Measurements from ENCODE around the gene NPTX2. TPM values are rescaled to one million over a fixed set of nuclear protein-coding genes. Genes with fewer than 3 reads are reported as not detected.

NPTX2 gene
- total and polyA plus RNA-seq, 2 of the 8 experiments (the other 6 are each of a cell fraction or from before 2014, with no cell fraction given), result 18.4 to 19.2 TPM

GRCh38 chr7:98599886-98600285, 17.2 kb upstream of the NPTX2 start:
- no peak overlapping the region for H2AFZ ChIP-seq (ENCODE audit: low read length)
- ChIA-PET CTCF (ENCODE audit: partially characterized antibody) (no interaction called here), POLR2A (ENCODE audit: partially characterized antibody) (interaction anchor here (1.2 kb wide), 1 partner anchor 17 kb away, joined by 4 read pairs; the partner anchor contains the start of gene NPTX2)
- no peak overlapping the region for H4K5ac ChIP-seq (ENCODE audit: insufficient read length, low read depth, low read length)
- H3K4me1 ChIP-seq (replicated peaks in 1 of 4; ENCODE audit: control insufficient read depth in 3 of 4, insufficient read depth in 4 of 4, low read length in 3 of 4), result no peaks in the 10 kb centered on the region
- no peaks in the 10 kb centered on the region for H3K36me3 ChIP-seq (ENCODE audit: control insufficient read depth in 2 of 4, insufficient read depth in 4 of 4, low read length in 3 of 4)
- no peak overlapping the region for H2BK12ac ChIP-seq (ENCODE audit: low read depth, low read length)
- no peaks in the 10 kb centered on the region for H3K9me3 ChIP-seq (ENCODE audit: insufficient read depth in 2 of 2, low read depth in 1 of 2, low read length in 1 of 2)
- H3K79me1 ChIP-seq (ENCODE audit: low read depth, low read length), result no peaks in the 10 kb centered on the region
- H3K23me2 ChIP-seq (ENCODE audit: low read depth, low read length), result no peaks in the 10 kb centered on the region; the same call in 1 of the 2 replicates
- no peaks in the 10 kb centered on the region for H3K27me3 ChIP-seq (replicated peaks in 1 of 4; ENCODE audit: control insufficient read depth in 3 of 4, extremely low read depth in 1 of 4, insufficient read depth in 3 of 4, low read length in 3 of 4)
- 93% methylated on average over 6 of the region's 6 CpGs; no CpG with 5 or more reads in 1 of the 2 experiments for WGBS, 2 experiments (ENCODE audit: extremely low coverage in 1 of 2, insufficient coverage in 1 of 2, insufficient read length in 1 of 2, insufficient replicate concordance in 2 of 2, low coverage in 1 of 2, low lambda C conversion rate in 2 of 2, missing lambda C conversion rate in 1 of 2)
- no peak overlapping the region for H3K14ac ChIP-seq (ENCODE audit: insufficient read length)
- H3K23ac ChIP-seq (ENCODE audit: insufficient read length), result no peak overlapping the region
- H3K27ac ChIP-seq (ENCODE audit: low read depth, low read length), result no peak overlapping the region
- no peak overlapping the region for H3K4me2 ChIP-seq (ENCODE audit: insufficient read depth in 1 of 2, low read depth in 2 of 2, low read length in 2 of 2)
- FAIRE-seq (no peak), DNase-seq (ENCODE audit: low read depth in 1 of 2, low spot score in 2 of 2) (no peak)
- H3K18ac ChIP-seq (ENCODE audit: extremely low read depth, low read length), result no peak overlapping the region
- H2BK20ac ChIP-seq (ENCODE audit: low read length), result no peak overlapping the region
- H4K8ac ChIP-seq (ENCODE audit: extremely low read depth, insufficient read depth, low read length), result no peak overlapping the region
- no peak overlapping the region for H3K9ac ChIP-seq (replicated peaks in 1 of 4; ENCODE audit: extremely low read depth in 1 of 4, low read depth in 3 of 4, low read length in 3 of 4)
- H3K4ac ChIP-seq (replicated peaks; ENCODE audit: insufficient read length, low read depth, low read length), result no peak overlapping the region
- no peak overlapping the region for H2BK15ac ChIP-seq (ENCODE audit: low read length)
- no peak overlapping the region for H2BK5ac ChIP-seq (ENCODE audit: low read depth, low read length)
- no peak overlapping the region for H3K4me3 ChIP-seq (ENCODE audit: extremely low read depth in 1 of 4, insufficient read depth in 2 of 4, low read depth in 3 of 4, low read length in 4 of 4)
- no peak overlapping the region for H2AK5ac ChIP-seq (ENCODE audit: low read depth, low read length)
- no peaks in the 10 kb centered on the region for H3K79me2 ChIP-seq (ENCODE audit: control insufficient read depth in 1 of 2, insufficient read depth in 2 of 2, low read length in 2 of 2)
- H2BK120ac ChIP-seq (replicated peaks; ENCODE audit: low read depth, low read length), result no peak overlapping the region
- H4K20me1 ChIP-seq (replicated peaks in 1 of 2; ENCODE audit: control insufficient read depth in 1 of 2, insufficient read depth in 2 of 2, low read length in 2 of 2), result no peaks in the 10 kb centered on the region
- no peak overlapping the region for H3K56ac ChIP-seq (replicated peaks; ENCODE audit: insufficient read length, low read depth, low read length)
- TF ChIP-seq CREB1 (IDR thresholded peaks at IDR 0.05) (no peak), GABPA (IDR thresholded peaks at IDR 0.05; ENCODE audit: borderline replicate concordance, insufficient read depth, low read length) (no peak), SIX5 (IDR thresholded peaks at IDR 0.05; ENCODE audit: low read depth, low read length) (no peak), SIN3A (conservative IDR thresholded peaks at IDR 0.05 in 1 of 2, IDR thresholded peaks at IDR 0.05 in 1 of 2; ENCODE audit: low read depth in 1 of 2, low read length in 2 of 2) (no peak), BACH1 (IDR thresholded peaks at IDR 0.05; ENCODE audit: low read length) (no peak)
- H4K91ac ChIP-seq (replicated peaks; ENCODE audit: insufficient read length, low read length), result no peak overlapping the region
